Activated CD4-positive, alpha-beta T cell treated with anti-CD3 and anti-CD28 coated beads, Interleukin-2, amount 50 U/mL, for 48 hours (primary cell): ENCODE data around the gene TEX51.

Source experiments
- DNase-seq, 2 experiments: peaks; one replicate each; pipeline ENCODE4 v3.0.0-alpha.2; 2020

The TEX51 gene

DNA sequence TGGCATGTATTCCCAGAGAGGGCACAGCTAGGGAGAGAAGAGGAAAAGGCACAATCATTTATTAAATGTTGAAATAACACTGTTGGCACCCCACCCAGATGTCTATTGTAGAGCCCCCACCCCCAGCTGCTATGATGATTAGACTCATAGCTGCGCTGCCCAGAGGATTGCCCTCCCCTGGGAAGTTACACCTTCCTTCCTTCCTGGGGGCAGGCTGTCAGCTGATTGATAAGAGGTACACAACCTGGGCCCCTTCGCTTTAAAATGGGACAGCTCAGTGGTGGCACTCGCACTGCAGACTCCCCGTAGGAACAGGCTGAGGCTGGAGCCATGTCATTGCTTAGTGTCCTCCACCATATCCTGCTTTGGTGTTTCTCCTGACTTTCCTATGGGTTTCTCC is 18.1 kb downstream of the TEX51 start:
- no peak for DNase-seq

DNA sequence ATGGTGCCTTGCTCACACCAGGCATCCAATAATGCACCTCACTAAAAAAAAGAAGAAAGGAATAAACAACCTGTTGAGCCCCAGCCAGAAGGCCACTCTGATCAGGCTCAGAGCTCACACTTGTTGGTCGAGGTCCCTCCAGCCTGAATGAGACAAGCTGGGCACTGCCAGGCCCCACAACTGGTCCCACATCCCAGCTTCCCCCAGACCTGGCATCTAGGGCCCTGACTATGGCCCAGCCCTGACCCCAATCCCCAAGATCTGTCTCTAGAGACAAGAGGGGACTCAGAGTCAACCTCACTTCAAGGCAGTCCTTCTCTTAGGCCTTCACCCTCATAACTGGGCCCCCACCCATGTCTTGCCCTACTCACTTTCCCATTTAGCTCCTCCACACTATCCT is 22.4 kb downstream of the TEX51 start:
- no peak for DNase-seq

DNA sequence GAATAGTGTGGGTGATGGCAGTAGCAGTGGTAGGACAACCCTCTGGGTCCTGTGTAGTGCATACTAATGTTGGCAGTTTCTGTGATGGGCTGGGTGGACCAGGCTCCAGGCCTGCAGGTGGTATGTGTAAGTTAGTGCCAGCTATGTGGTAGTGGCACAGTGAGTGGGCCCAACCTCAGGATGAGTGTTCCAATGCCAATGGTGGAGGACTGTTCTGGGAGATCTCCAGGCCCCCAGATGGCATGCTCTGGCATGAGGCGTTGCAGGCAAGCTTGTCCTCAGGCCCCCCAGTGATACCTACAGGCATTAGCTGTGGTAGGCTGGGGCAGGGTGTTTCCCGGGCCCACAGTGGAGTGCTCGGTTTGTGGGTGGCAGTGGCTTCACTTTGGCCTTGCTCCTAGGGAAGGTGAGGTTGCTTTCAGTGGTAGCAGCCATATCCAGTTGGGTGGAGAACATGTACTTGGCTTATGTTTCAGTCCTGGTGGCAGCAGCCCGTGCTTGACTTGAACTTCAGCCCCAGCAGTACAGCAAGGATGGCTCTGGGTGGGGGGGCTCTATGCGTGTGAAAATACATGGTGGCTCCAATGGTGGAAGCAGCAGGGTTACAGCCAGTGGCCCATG is 32.4 kb downstream of the TEX51 start:
- no peak for DNase-seq

DNA sequence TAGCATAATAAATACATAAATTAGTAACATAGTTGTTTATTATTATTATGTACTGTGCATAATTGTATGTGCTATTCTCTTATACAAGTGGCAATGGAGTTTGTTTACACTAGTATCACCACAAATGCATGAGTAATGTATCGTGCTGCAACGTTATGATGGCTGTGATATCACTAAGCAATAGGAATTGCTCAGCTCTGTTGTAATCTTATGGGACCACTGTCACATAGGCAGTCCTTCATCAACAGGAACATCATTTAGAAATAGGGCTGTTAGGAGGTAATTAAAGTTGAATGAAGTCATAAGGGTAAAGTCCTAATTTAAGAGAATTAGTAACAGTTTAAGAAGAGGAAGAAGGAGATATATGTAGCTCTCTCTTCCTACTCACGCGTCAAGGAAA is 33.8 kb downstream of the TEX51 start:
- no peak for DNase-seq

DNA sequence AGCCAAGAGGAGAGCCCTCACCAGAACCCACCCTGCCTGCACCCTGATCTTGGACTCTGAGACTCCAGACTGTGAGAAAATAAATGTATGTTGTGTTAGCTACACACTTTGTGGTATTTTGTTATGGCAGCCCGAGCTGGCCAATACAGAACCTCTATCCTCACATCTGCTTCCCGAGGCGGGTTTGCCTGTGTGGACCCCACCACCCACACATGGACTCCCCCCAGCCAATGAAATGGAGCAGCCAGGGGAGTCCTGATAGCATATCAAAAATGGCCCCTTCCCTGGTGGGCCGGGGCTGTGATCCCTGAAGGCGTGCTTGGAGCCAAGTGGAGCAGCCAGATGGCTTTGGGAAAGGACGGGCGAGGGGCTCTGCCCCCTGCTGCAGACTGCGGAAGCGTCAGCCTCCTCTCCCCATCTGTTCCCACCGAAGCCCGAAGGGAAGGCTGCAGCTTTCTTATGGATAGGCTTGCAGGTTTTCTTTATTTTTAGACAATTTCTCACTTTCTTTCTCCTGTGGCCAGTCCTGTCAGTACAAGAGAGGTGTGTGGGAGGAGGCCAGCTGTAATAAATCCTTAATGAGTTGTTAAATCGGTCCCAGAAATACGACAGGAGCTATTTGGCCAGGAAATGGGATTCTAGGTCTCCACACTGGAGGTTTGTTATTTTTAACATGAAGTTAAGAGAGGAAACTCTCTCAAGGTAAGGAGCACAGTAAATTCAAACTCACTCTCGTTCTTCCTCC is 34.4 kb downstream of the TEX51 start:
- DNase-seq: no peak

DNA sequence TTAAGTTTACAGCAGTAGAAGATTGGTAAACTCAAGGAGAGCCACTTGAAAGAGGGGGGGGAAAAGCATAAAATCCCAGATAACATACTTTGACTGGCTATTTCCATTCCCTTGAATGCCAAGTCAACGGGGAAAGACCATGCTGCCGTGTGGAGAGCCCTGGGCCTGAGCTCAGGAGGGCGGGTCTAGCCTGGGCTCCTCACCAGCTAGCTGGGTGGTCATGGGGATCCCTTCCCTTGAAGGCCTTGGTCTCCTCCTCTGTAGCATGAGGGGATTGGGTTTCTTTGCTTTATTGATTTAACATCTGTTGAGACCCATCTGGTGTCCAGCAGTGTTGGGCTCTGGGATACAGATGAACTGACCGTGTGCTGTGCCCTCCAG is 35.0 kb downstream of the TEX51 start:
- no peak for DNase-seq

DNA sequence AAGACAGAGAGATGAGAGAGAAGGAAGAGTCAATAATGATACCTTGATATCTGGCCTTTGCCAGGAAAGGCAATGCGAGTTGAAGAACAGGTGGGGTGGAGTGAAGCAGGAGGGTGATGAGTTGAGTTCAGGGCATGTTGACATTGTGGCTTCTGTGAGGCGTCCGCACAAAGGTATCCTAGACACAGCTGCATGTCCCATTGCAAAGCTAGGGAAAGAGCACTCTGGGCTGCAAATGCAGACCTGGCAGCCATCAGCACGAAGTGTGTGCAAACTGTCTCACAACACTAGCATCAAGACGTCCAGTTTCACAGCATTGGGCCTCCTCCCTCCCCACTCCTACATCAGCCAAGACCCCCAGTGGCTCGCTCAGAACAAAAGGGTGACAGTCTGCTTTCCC is 36.1 kb downstream of the TEX51 start:
- no peak for DNase-seq

DNA sequence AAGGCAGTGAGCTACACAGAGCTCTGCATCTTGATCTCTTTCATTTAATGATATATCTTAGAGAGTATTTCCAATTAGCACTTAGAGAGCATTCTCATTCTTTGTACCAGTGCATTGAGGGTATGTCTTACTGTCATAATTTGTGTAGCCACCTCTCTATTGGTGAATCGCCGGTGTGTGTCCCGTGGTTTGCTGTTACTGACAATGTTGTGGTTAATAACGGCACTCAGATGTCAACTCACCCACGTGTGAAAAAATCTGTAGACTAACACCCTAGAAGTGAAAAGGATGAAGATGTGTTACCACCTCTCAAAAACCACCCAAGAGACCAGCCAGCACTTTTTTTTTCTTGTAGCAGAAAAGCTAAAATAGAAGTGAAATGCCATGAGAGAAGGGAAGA is 37.1 kb downstream of the TEX51 start:
- DNase-seq: no peak

DNA sequence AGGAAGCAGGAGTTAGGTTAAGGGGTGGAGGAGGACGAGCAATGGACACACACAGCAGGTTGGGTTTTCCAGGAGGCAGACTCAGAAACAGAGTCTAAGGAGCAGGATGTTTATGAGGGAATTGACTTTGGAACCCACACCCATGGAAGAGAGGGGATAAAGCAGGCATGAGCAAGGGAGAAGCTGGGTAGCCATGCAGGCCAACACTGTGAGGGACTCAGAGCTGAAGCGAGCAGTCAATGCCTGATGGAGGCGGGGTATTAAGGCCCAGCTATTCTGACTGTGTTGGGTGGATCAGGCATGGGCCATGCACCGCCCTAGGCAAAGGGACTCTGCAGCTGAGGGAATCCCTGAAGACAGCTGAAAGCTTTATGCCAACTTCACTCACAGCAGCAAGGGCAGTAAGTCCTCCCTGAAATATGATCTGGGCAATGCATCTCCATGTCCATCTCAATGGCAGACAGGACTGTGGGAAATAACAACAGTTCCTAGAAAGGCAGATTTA is 37.6 kb downstream of the TEX51 start:
- DNase-seq: no peak

DNA sequence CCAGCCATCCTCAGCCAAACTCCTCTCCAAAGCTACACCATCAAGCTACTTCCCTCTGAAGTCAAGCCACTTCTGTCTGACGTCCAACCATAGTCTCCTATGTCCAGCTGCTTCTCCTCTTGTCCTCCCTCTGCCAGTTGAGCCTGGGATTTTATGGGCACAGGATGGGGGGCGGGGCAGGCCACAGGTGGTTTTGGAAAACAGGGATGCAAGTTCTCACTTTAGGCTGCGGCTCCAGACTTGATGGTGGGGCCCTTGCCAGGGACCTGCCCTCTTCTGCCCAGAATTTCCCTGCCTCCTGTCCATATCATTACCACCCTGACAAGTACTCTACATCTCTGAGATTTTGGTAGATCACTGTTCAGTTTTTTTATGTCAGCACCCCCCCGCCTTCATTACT is 41.6 kb downstream of the TEX51 start:
- no peak for DNase-seq

DNA sequence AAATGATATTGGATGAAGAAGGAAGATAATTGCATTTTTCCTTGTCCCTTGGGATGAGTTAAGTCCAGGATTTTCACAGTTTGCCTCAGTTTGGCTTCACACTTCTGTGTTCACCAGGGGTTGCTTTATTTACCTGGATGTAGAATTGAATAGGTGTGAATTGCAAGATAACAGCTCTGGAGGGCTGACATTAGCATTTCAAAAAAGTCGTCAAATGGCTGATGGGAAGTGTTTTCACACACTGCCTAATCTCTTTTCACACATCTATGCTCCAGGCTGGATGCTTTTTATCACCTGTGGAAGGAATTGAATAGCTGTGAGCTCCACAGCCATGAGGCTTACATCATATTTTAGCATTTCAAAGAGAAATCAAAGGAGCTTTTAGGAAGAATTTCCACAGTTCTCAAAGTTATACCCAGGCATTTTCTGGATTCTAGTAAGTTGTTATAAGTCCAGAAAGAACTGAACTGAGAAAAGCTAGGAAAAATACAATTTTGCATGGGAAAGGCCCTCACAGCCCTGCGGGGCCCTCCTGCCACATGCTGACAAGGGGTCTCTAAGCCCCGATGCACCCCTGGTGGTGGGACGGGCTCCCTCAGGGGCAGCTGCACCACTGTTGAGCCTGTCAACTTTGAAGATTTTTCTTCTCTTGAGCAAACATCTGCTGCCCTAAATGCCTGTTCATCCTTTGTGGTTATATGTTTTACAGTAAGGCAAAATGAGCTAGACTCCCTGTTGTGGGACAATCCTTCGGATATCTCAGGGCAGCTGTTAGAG is 43.9 kb downstream of the TEX51 start:
- DNase-seq: no peak

DNA sequence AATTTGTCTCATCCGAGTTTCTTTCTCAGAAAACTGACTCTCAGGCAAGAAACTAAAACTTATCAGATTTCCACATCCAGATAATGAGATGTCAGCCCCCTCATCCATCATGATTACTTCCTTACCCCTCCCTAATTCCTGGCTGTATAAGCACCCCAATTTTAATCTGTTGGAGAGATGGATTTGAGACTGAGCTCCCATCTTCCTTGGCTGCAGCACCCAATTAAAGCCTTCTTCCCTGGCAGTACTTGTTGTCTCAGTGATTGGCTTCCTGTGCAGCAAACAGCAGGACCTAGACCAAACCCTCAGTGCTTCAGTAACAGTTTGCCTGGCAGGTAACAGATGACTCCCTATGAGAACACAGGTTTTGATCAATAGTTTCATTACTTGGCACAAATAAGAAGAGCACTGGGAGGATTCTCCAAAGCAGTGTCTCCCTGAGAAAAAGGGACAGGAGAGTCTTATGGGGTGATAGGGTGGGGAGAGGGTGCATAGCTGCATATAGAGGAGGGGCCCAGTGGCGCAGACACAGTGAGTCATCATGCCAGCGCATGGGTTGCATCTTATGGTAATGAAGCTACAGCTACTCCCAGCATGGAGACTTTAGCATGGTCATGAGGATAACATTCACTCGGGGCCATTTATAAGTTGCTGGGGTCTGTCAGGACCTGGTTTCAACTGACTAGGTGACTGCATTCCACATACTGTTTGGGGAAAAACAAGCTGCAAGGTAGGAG is 45.1 kb downstream of the TEX51 start:
- no peak for DNase-seq

DNA sequence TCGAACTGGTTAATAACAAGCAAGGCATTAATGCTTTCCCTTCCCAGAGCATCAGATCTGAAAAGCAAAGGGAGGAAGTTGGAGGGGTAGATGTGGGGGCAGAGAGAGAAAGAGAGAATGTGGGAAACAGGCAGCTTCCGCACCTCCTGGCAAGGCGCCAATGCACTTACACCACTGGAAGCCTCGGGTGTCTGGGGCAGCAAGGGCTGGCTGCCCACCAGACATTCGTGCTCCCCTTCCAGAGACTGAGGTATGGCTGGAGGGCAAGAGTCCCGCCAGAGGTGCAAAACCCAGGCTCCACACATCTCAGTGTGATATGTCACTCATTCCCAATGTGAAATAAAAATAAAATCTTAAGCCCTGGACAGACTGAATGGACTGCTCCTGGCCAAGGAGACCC is 46.4 kb downstream of the TEX51 start:
- no peak for DNase-seq

DNA sequence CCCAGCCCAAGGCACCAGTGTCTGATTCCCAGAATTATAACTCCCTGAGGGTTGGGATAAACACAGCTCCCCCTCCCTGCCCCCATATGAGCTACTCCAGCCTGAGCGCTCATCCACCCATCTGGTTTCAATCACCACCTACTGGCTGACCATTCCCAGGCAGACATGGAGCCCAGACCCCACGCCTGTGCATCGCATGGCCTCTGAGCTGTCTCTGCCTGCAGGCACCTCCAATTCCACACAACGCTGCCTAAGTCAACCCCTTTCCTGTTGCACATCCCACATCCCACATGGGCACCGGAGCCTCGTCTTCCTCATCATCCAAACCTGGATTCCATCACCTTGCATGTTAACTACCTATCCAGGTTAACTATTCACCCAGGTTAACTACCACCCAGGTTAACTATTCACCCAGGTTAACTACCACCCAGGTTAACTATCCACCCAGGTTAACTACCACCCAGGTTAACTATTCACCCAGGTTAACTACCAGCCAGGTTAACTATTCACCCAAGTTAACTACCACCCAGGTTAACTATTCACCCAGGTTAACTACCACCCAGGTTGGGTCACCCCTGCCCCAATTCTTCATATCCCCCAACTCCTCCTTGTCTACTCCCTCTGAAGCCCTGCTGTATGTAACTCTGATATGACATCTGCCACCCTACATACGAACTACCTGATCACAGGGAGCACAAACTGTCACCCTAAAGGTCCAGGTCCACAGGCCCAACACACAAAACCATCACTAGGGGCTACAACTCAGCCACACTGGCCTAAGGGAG is 47.8 kb downstream of the TEX51 start:
- no peak for DNase-seq

DNA sequence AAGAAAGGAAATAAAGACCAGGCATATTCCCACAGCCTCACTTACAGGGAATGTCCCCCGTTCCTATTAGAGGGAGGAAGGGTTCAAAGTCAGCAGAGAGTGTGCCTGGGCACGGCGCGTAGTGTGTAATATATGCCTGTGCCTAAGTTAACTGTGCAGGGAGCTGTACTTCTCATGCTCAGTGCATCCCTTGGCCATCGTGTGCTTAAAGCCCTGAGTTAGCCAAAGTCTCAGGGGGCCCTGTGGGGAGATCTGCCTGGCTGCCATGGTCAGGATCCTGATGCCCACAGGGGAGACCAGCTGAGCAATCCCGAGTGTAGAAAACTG is 48.4 kb downstream of the TEX51 start:
- no peak for DNase-seq

DNA sequence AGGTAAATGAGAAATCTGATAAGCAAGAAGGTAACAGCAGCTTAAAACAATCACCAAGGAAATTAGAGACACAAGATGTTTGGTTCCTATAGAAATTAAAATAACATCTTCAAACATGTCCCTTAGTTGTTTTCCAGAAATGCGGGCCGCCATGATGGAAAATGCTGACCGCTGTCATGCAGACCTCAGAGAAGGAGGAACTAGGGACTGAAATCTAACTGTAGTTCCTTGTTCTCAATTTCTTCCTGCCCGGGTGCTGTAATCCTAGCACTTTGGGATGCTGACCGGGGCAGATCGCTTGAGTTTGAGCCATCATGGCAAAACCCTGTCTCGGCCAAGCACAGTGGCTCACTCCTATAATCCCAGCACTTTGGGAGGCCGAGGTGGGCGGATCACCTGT is 51.1 kb downstream of the TEX51 start:
- no peak for DNase-seq

DNA sequence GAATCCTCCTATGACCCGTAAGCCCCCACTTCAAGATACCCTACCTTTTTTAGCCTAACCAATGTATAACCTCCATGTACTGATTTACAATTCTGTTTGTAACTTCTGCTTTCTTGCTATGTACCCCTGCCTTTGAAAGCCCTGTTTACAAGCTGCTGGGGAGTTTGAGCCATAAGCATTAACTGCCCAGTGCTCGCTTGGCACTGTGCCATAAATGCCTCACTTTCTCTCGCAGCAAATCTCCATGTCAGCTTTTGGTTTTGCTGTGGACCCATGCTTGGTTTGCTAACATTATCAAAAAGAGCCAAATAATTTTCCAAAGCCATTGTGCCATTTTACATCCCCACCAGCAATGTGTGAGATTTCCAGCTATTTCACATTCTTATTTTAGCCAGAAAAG is 51.8 kb downstream of the TEX51 start:
- DNase-seq: no peak
